Upper lobe of left lung (tissue), 6 donors: ENCODE data around the gene TLR9. TPM values are rescaled to one million over a fixed set of nuclear protein-coding genes. Genes with fewer than 3 reads are reported as not detected.

Experiments used
- ATAC-seq, 2 donors: fragments of 200-7000 bp; cut with Tn5 transposase; one replicate each; pipeline ENCODE4 v1.9.1; 2022; ENCODE audit warnings: mild to moderate bottlenecking in 2 of 2, moderate library complexity in 2 of 2; ENCODE audit not compliant: low FRiP score in 2 of 2
- DNase-seq, 2 donors: peaks; one replicate each; pipeline ENCODE4 v3.0.0-alpha.2; 2019 to 2020
- H3K27ac ChIP-seq, 4 donors: fragments of 200-600 bp; sonication (generic); one replicate each; pipeline ENCODE4 v1.5.1; 2016 to 2019
- H3K27me3 ChIP-seq, 4 donors: fragments of 200-600 bp; sonication (generic); one replicate each; pipeline ENCODE4 v1.5.1; 2017 to 2019
- H3K36me3 ChIP-seq, 4 donors: fragments of 200-600 bp; sonication (generic); one replicate each; pipeline ENCODE4 v1.5.1; 2016 to 2019
- H3K4me1 ChIP-seq, 4 donors: fragments of 200-600 bp; sonication (generic); one replicate each; pipeline ENCODE4 v1.5.1; 2018 to 2019
- H3K4me3 ChIP-seq, 4 donors: fragments of 200-600 bp; sonication (generic); one replicate each; pipeline ENCODE4 v1.5.1; 2017 to 2019; ENCODE audit warnings: mild to moderate bottlenecking in 2 of 4, moderate library complexity in 1 of 4
- H3K9me3 ChIP-seq, 4 donors: fragments of 200-600 bp; sonication (generic); one replicate each; pipeline ENCODE4 v1.5.1; 2018 to 2019
- EP300 ChIP-seq, 4 donors: sonication (generic); formaldehyde crosslinking; IDR thresholded peaks; one replicate each; pipeline ENCODE4 v1.5.1; 2017; ENCODE audit warnings: antibody characterized with exemption in 4 of 4, control low read depth in 2 of 4
- POLR2A ChIP-seq, 4 donors: fragments of 450-650 bp; IDR thresholded peaks; one replicate each; pipeline ENCODE4 v1.5.1; 2016 to 2017; ENCODE audit warnings: antibody characterized with exemption in 4 of 4, mild to moderate bottlenecking in 2 of 4
- POLR2AphosphoS5 ChIP-seq, 2 donors: sonication (generic); formaldehyde crosslinking; IDR thresholded peaks; one replicate each; pipeline ENCODE4 v1.5.1; 2017; ENCODE audit warnings: antibody characterized with exemption in 2 of 2
- WGBS, 2 donors: methylation state at CpG; one replicate each; pipeline ENCODE4 v1.1.5; 2017 to 2018; 5-methylcytosine and 5-hydroxymethylcytosine counted together
- total RNA-seq, 6 donors: library from RNA; depleted of rRNA in 4 of 6; stranded (reverse); fragments of >200 nt in 4 of 6; gene quantifications; one replicate each; pipeline versions ENCODE4 v1.1.0 to v1.2.1, GENCODE V29; 2016 to 2021
- TF ChIP-seq, protein P1 (sequence below), 6 experiments: fragments of 450-650 bp in 4 of 6; fragments of 200-600 bp in 2 of 6; sonication (generic) in 2 of 6; IDR thresholded peaks; one replicate each; pipeline ENCODE4 v1.5.1; 2016 to 2019; ENCODE audit warnings: antibody characterized with exemption in 6 of 6
- donor health status: DM: no; HTN: no; CAD: no; lungs with moderate emphysema.
- donor health status: DM: no; HTN: yes; CAD: no; lungs with severe emphysema.

The TLR9 gene
- total RNA-seq, 6 donors from 2014 or later: 0.29 to 1.1 TPM; not detected in 4

GRCh38 chr3:52176180-52176752 lies 49.2 kb downstream of the TLR9 start:
- H3K27ac ChIP-seq: no peak overlapping the region
- ATAC-seq: no peak
- no peaks in the 10 kb centered on the region for H3K27me3 ChIP-seq

GRCh38 chr3:52175416-52176179 lies 49.8 kb downstream of the TLR9 start:
- Histone ChIP-seq H3K27ac (no peak overlapping the region), H3K4me3 (no peak overlapping the region), H3K9me3 (no peaks in the 10 kb centered on the region), H3K4me1 (peaks cover 4 to 19% (median 8%) of the 10 kb centered on the region in 4 donors), H3K27me3 (no peaks in the 10 kb centered on the region), H3K36me3 (no peaks in the 10 kb centered on the region)
- no peak for TF ChIP-seq EP300 (IDR thresholded peaks at IDR 0.05)
- TF ChIP-seq POLR2AphosphoS5 (IDR thresholded peaks at IDR 0.05): no peak
- TF ChIP-seq, protein P1, sequence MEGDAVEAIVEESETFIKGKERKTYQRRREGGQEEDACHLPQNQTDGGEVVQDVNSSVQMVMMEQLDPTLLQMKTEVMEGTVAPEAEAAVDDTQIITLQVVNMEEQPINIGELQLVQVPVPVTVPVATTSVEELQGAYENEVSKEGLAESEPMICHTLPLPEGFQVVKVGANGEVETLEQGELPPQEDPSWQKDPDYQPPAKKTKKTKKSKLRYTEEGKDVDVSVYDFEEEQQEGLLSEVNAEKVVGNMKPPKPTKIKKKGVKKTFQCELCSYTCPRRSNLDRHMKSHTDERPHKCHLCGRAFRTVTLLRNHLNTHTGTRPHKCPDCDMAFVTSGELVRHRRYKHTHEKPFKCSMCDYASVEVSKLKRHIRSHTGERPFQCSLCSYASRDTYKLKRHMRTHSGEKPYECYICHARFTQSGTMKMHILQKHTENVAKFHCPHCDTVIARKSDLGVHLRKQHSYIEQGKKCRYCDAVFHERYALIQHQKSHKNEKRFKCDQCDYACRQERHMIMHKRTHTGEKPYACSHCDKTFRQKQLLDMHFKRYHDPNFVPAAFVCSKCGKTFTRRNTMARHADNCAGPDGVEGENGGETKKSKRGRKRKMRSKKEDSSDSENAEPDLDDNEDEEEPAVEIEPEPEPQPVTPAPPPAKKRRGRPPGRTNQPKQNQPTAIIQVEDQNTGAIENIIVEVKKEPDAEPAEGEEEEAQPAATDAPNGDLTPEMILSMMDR (IDR thresholded peaks at IDR 0.05): no peak
- TF ChIP-seq POLR2A (IDR thresholded peaks at IDR 0.05): no peak
- ATAC-seq (no peak), DNase-seq (no peak)
- 92 to 95% methylated on average over 12 to 14 of the region's 14 CpGs for WGBS, 2 donors

More at GRCh38 chr3:52176180-52176752, 49.2 kb downstream of the TLR9 start:
- WGBS, 2 donors: 91 to 94% methylated on average over 7 to 8 of the region's 8 CpGs
- peaks cover 4 to 19% (median 8%) of the 10 kb centered on the region in 4 donors for H3K4me1 ChIP-seq
- DNase-seq: no peak
- TF ChIP-seq POLR2AphosphoS5 (IDR thresholded peaks at IDR 0.05) (no peak), EP300 (IDR thresholded peaks at IDR 0.05) (no peak), POLR2A (IDR thresholded peaks at IDR 0.05) (no peak)
- TF ChIP-seq, protein P1 (IDR thresholded peaks at IDR 0.05): no peak
- no peak overlapping the region for H3K4me3 ChIP-seq
- H3K36me3 ChIP-seq: no peaks in the 10 kb centered on the region
- no peaks in the 10 kb centered on the region for H3K9me3 ChIP-seq

DNA sequence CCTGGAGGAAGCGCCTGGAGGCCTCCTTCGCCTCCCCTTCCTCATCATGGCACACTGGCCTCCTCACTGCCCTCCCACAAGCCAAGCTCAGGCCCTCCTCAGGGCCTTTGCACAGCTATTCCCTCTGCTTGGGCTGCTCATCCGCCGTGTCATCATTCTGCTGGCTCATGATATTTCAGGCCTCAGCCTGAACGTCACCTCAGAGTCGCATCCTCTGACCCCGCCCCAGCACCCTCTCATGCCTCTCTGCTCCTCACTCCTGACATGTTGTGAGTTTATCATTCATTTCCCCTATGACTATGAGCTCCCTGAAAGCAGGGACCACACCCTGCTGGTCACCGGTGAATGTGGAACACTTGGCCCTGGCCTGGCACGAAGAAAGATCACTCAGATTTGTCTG lies 50.5 kb downstream of the TLR9 start:
- no peak for DNase-seq

GRCh38 chr3:52173101-52173500 lies 52.3 kb downstream of the TLR9 start:
- no peaks in the 10 kb centered on the region for H3K36me3 ChIP-seq
- no peak for ATAC-seq

More for the DNA sequence above, 50.5 kb downstream of the TLR9 start:
- no peaks in the 10 kb centered on the region for H3K9me3 ChIP-seq
- no peak overlapping the region for H3K4me3 ChIP-seq
- no peak for ATAC-seq
- 84 to 87% methylated on average over 9 of the region's 9 CpGs for WGBS, 2 donors
- peaks cover 4 to 19% (median 8%) of the 10 kb centered on the region in 4 donors for H3K4me1 ChIP-seq
- H3K36me3 ChIP-seq: no peaks in the 10 kb centered on the region
- H3K27ac ChIP-seq: no peak overlapping the region
- H3K27me3 ChIP-seq: no peaks in the 10 kb centered on the region
- no peak for TF ChIP-seq POLR2A (IDR thresholded peaks at IDR 0.05)
- TF ChIP-seq, protein P1 (IDR thresholded peaks at IDR 0.05): no peak
- no peak for TF ChIP-seq EP300 (IDR thresholded peaks at IDR 0.05)
- no peak for TF ChIP-seq POLR2AphosphoS5 (IDR thresholded peaks at IDR 0.05)

More at GRCh38 chr3:52173101-52173500, 52.3 kb downstream of the TLR9 start:
- Histone ChIP-seq H3K4me1 (peaks cover 4 to 16% (median 8%) of the 10 kb centered on the region in 4 donors), H3K4me3 (no peak overlapping the region), H3K27me3 (no peaks in the 10 kb centered on the region), H3K9me3 (no peaks in the 10 kb centered on the region), H3K27ac (no peak overlapping the region)
- no peak for DNase-seq
- WGBS, 2 donors: 83 to 100% methylated on average over 1 of the region's 1 CpG
- no peak for TF ChIP-seq POLR2AphosphoS5 (IDR thresholded peaks at IDR 0.05)
- TF ChIP-seq, protein P1 (IDR thresholded peaks at IDR 0.05): no peak
- no peak for TF ChIP-seq EP300 (IDR thresholded peaks at IDR 0.05)
- TF ChIP-seq POLR2A (IDR thresholded peaks at IDR 0.05): no peak
